ENCODE data around the gene LIPH. TPM values are rescaled to one million over a fixed set of nuclear protein-coding genes. Genes with fewer than 3 reads are reported as not detected.
A peak's percentile ranks its signal among the peaks of the same experiment; 100 is the strongest.

Gene LIPH
- total and polyA plus RNA-seq, 10 of the 15 experiments (the other 5 are each of a cell fraction or from before 2014, with no cell fraction given) = 2.2 to 11.1 (median 5.4) TPM

- TF ChIP-seq SIX5 (IDR thresholded peaks at IDR 0.05; ENCODE audit: low read depth, low read length, severe bottlenecking) (no peak), ZNF592 (IDR thresholded peaks at IDR 0.05) (no peak), EP300 (IDR thresholded peaks at IDR 0.05; ENCODE audit: borderline replicate concordance in 1 of 2, control insufficient read depth in 1 of 2, low read depth in 2 of 2, low read length in 2 of 2) (peak in 1 of 2 experiments; percentile 68; a peak in 1 of 4 replicates), ZNF622 (IDR thresholded peaks at IDR 0.05) (no peak), HDGF (IDR thresholded peaks at IDR 0.05) (peak; percentile 66; the same call in 1 of the 2 replicates), MTA2 (IDR thresholded peaks at IDR 0.05; ENCODE audit: low read depth) (peak; percentile 79), FOS (IDR thresholded peaks at IDR 0.05; ENCODE audit: borderline replicate concordance, extremely low read depth, insufficient read length) (no peak), KLF5 (IDR thresholded peaks at IDR 0.05; ENCODE audit: partially characterized antibody) (peak; percentile 39), NRF1 (conservative IDR thresholded peaks at IDR 0.05; ENCODE audit: low read depth, low read length) (no peak), NFXL1 (IDR thresholded peaks at IDR 0.05; ENCODE audit: borderline replicate concordance) (no peak), MTA3 (IDR thresholded peaks at IDR 0.05; ENCODE audit: borderline replicate concordance, low read length) (peak; percentile 72; the same call in 1 of the 2 replicates), ZSCAN29 (IDR thresholded peaks at IDR 0.05) (no peak), ATF3 (IDR thresholded peaks at IDR 0.05; ENCODE audit: borderline replicate concordance, extremely low read depth, low read depth, low read length) (no peak), BRCA1 (IDR thresholded peaks at IDR 0.05; ENCODE audit: low read depth, low read length) (no peak), SP1 (IDR thresholded peaks at IDR 0.05; ENCODE audit: low read depth, low read length) (peak; percentile 28), SPI1 (IDR thresholded peaks at IDR 0.05; ENCODE audit: borderline replicate concordance, insufficient read depth, low read depth, low read length) (peak; percentile 89), CBX5 (IDR thresholded peaks at IDR 0.05; ENCODE audit: low read depth) (no peak), MYB (IDR thresholded peaks at IDR 0.05; ENCODE audit: borderline replicate concordance, low read depth, low read length) (no peak), STAT1 (conservative IDR thresholded peaks at IDR 0.05) (no peak), ASH2L (IDR thresholded peaks at IDR 0.05; ENCODE audit: borderline replicate concordance, low read depth) (no peak), SMAD5 (IDR thresholded peaks at IDR 0.05; ENCODE audit: low read depth) (no peak), NR2C1 (IDR thresholded peaks at IDR 0.05) (no peak), CREB1 (IDR thresholded peaks at IDR 0.05; ENCODE audit: low read depth) (peak; percentile 82), BMI1 (IDR thresholded peaks at IDR 0.05; ENCODE audit: borderline replicate concordance) (no peak), E4F1 (IDR thresholded peaks at IDR 0.05; ENCODE audit: borderline replicate concordance, partially characterized antibody) (no peak), ZNF207 (IDR thresholded peaks at IDR 0.05; ENCODE audit: borderline replicate concordance) (no peak)
Observed at GRCh38 chr3:185537369-185537970, 14.9 kb downstream of the LIPH start (continued).

All from GM12878 (cell line).